Spinal cord (tissue), 10 donors: ENCODE results near the gene PCDHGA12. TPM values are rescaled to one million over a fixed set of nuclear protein-coding genes. Genes with fewer than 3 reads are reported as not detected.
"Not testable (repeated sequence)": the region's sequence is repeated elsewhere in the genome, so short reads cannot be mapped to it uniquely, and the experiment has no call there.

Experiments used
- DNase-seq, 6 donors: peaks; one replicate each; pipeline versions ENCODE4 v3.0.0 to v3.0.0-alpha.2; 2013 to 2015; ENCODE audit warnings: low spot score in 6 of 6, low read depth in 4 of 6
- H3K27ac ChIP-seq: one replicate; pipeline ENCODE4 v1.5.1; 2013; ENCODE audit warnings: low read depth, low read length, control low read depth
- H3K27me3 ChIP-seq: one replicate; pipeline ENCODE4 v1.6.1; 2013; ENCODE audit warnings: low read length; ENCODE audit not compliant: control insufficient read depth, insufficient read depth
- H3K36me3 ChIP-seq: one replicate; pipeline ENCODE4 v1.6.1; 2013; ENCODE audit warnings: low read length; ENCODE audit not compliant: control insufficient read depth, insufficient read depth
- H3K4me1 ChIP-seq: one replicate; pipeline ENCODE4 v1.6.1; 2013; ENCODE audit warnings: low read length; ENCODE audit not compliant: control insufficient read depth, insufficient read depth
- H3K4me3 ChIP-seq: one replicate; pipeline ENCODE4 v1.5.1; 2013; ENCODE audit warnings: low read depth, low read length, control low read depth
- H3K9me3 ChIP-seq: one replicate; pipeline ENCODE4 v1.6.1; 2013; ENCODE audit warnings: low read length; ENCODE audit not compliant: control insufficient read depth, insufficient read depth
- WGBS: methylation state at CpG from one replicate; pipeline ENCODE4 v1.1.5; 2013; ENCODE audit warnings: missing lambda C conversion rate; ENCODE audit not compliant: insufficient coverage; 5-methylcytosine and 5-hydroxymethylcytosine counted together
- polyA plus RNA-seq, 2 donors: library from polyadenylated mRNA; unstranded; fragments of 120-200 nt; gene quantifications; one replicate each; pipeline ENCODE4 v1.2.1, GENCODE V29; 2013; ENCODE audit not compliant: insufficient read length in 2 of 2
- total RNA-seq, 2 donors: library from RNA; depleted of rRNA in 1 of 2; stranded (reverse); fragments of 120-200 nt in 1 of 2; fragments of >200 nt in 1 of 2; gene quantifications; one replicate each; pipeline versions ENCODE4 v1.2.3 to v1.2.4, GENCODE V29; 2013 to 2014
- donor health status: healthy.

Gene PCDHGA12
- total and polyA plus RNA-seq, 4 donors: 8.1 to 10.7 (median 8.4) TPM

DNA sequence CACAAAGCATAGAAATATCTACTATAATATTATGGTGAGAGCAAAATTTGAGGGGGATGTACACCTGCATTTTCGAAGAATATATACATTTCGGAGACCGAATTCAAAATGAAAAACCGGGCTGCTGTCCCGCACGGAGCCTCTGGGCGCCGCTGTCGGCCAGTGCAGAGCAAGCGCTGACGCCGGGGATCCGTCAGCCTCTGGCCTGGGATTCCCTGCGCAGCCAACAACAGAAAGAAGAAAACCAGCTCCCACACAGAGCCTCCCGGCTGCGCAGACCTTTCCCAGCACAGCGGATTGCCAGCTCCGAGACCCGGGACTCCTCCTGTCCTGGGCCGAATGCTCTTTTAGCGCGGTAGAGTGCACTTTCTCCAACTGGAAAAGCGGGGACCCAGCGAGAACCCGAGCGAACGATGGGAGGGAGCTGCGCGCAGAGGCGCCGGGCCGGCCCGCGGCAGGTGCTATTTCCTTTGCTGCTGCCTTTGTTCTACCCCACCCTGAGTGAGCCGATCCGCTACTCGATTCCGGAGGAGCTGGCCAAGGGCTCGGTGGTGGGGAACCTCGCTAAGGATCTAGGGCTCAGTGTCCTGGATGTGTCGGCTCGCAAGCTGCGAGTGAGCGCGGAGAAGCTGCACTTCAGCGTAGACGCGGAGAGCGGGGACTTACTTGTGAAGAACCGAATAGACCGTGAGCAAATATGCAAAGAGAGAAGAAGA lies 22.4 kb upstream of the PCDHGA12 start, which contains the start of gene PCDHGB6:
TSS of gene PCDHGB6 (plus strand) at position 232 of the 716 bp plus-strand sequence. CDS start at position 414, 182 bp downstream.
- H3K4me3 ChIP-seq: peak within 1 kb of the TSS; percentile 27
- DNase-seq: peak in 2 of 6 donors; percentile 55 to 76

DNA sequence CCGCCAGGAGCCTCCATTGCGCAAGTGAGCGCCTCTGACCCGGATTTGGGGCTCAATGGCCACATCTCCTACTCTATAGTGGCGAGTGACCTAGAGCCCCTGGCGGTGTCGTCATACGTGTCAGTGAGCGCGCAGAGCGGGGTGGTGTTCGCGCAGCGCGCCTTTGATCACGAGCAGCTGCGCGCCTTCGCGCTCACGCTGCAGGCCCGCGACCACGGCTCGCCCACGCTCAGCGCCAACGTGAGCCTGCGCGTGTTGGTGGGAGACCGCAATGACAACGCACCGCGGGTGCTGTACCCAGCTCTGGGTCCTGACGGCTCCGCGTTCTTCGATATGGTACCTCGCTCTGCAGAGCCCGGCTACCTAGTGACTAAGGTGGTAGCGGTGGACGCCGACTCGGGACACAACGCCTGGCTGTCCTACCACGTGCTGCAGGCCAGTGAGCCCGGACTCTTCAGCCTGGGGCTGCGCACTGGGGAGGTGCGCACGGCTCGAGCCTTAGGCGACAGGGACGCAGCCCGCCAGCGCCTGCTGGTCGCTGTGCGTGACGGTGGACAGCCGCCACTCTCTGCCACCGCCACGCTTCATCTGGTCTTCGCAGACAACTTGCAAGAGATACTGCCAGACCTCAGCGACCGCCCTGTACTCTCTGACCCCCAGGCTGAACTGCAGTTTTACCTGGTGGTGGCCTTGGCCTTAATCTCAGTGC lies 20.6 kb upstream of the PCDHGA12 start:
- Histone ChIP-seq H3K36me3 (peaks cover 24% of the 10 kb centered on the region), H3K9me3 (peaks cover 56% of the 10 kb centered on the region), H3K27me3 (peaks cover 2% of the 10 kb centered on the region), H3K27ac (no peak overlapping the region), H3K4me1 (peaks cover 21% of the 10 kb centered on the region), H3K4me3 (no peak overlapping the region)
- WGBS: 16% methylated on average over 64 of the region's 64 CpGs
- no peak for DNase-seq

More for the DNA sequence above, 22.4 kb upstream of the PCDHGA12 start, which contains the start of gene PCDHGB6:
- H3K27me3 ChIP-seq, H3K27ac ChIP-seq: not testable (repeated sequence)
- H3K36me3 ChIP-seq: peaks cover 23% of the 10 kb centered on the region
- H3K4me1 ChIP-seq: peaks cover 18% of the 10 kb centered on the region
- peaks cover 53% of the 10 kb centered on the region for H3K9me3 ChIP-seq
- 4% methylated on average over 46 of the region's 51 CpGs for WGBS

DNA sequence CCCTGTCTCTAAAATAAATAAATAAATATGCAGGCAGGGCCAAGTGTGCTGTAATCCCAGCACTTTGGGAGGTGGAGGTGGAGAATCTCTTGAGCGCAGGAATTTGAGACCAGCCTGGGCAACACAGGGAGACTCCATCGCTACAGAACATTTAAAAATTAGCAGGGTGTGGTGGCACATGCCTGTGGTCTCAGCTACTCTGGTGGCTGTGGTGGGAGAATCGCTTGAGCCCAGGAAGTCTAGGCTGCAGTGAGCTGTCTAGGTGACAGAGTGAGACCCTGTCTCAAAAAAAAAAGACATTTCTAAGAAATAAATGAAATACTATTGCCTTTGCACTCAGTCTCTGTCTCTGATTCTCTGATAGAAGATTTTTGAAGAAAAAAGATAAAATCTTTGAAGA lies 18.7 kb upstream of the PCDHGA12 start:
- Histone ChIP-seq H3K4me3 (no peak overlapping the region), H3K9me3 (peaks cover 60% of the 10 kb centered on the region), H3K27me3 (peaks cover 2% of the 10 kb centered on the region), H3K27ac (no peak overlapping the region), H3K4me1 (peaks cover 18% of the 10 kb centered on the region), H3K36me3 (peaks cover 21% of the 10 kb centered on the region)
- WGBS: 54% methylated on average over 2 of the region's 3 CpGs
- no peak for DNase-seq

DNA sequence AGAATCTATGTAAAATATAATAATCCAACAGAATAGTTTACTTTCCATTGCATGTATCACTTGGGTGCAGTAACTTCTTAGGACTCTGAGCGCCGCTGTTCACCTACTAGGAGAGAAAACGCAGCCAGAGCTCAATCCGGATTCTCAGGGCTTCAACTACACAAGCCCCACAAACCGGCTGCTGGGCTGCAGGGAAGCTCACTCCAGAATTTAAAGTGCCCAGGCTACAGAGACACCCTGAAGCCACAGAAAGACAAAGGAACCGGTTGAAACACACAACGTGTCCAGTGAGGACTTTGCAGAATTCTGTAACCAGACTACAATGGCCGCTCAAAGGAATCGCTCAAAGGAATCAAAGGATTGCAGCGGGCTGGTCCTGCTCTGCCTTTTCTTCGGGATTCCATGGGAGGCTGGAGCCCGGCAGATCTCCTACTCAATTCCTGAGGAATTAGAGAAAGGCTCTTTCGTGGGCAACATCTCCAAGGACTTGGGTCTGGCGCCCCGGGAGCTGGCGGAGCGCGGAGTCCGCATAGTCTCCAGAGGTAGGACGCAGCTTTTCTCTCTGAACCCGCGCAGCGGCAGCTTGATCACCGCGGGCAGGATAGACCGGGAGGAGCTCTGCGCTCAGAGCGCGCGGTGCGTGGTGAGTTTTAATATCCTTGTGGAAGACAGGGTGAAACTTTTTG lies 17.3 kb upstream of the PCDHGA12 start, which contains the start of gene PCDHGA10:
TSS of gene PCDHGA10 (plus strand) at position 134 of the 686 bp plus-strand sequence. CDS start at position 323, 189 bp downstream.
- peaks cover 2% of the 10 kb centered on the region for H3K27me3 ChIP-seq
- peaks cover 60% of the 10 kb centered on the region for H3K9me3 ChIP-seq
- WGBS: 15% methylated on average over 30 of the region's 31 CpGs

DNA sequence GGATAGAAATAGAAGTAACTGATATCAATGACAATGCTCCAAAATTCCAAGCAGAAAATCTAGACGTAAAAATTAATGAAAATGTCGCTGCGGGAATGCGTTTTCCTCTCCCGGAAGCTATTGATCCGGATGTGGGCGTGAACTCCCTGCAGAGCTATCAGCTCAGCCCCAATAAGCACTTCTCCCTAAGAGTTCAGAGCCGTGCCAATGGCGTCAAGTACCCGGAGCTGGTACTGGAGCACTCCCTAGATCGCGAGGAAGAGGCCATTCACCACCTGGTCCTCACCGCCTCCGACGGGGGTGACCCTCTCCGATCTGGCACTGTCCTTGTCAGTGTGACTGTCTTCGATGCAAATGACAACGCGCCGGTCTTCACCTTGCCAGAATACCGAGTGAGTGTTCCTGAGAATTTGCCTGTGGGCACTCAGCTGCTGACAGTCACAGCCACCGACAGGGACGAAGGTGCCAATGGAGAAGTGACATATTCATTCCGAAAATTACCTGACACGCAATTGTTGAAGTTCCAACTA lies 16.7 kb upstream of the PCDHGA12 start:
- H3K27ac ChIP-seq: no peak overlapping the region
- peaks cover 21% of the 10 kb centered on the region for H3K36me3 ChIP-seq
- DNase-seq: peak in 1 of 6 donors; percentile 4
- WGBS: 19% methylated on average over 21 of the region's 25 CpGs
- no peak overlapping the region for H3K4me3 ChIP-seq
- H3K9me3 ChIP-seq: peaks cover 61% of the 10 kb centered on the region
- peaks cover 14% of the 10 kb centered on the region for H3K4me1 ChIP-seq
- peaks cover 2% of the 10 kb centered on the region for H3K27me3 ChIP-seq

More for the DNA sequence above, 17.3 kb upstream of the PCDHGA12 start, which contains the start of gene PCDHGA10:
- no peak within 1 kb of the TSS for H3K27ac ChIP-seq
- DNase-seq: peak in 2 of 6 donors; percentile 57 to 73
- H3K4me1 ChIP-seq: peaks cover 14% of the 10 kb centered on the region
- H3K4me3 ChIP-seq: peak within 1 kb of the TSS; percentile 11
- peaks cover 23% of the 10 kb centered on the region for H3K36me3 ChIP-seq

DNA sequence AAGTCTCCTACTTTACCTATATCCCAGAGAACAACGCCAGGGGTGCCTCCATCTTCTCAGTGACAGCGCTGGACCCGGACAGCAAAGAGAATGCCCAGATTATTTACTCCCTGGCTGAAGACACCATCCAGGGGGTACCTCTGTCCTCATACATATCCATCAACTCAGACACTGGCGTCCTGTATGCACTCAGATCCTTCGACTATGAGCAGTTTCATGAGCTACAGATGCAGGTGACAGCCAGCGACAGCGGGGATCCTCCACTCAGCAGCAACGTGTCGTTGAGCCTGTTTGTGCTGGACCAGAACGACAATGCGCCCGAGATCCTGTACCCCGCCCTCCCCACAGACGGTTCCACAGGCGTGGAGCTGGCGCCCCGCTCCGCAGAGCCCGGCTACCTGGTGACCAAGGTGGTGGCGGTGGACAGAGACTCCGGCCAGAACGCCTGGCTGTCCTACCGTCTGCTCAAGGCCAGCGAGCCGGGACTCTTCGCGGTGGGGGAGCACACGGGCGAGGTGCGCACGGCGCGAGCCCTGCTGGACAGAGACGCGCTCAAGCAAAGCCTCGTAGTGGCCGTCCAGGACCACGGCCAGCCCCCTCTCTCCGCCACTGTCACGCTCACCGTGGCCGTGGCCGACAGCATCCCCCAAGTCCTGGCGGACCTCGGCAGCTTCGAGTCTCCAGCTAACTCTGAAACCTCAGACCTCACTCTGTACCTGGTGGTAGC lies 15.6 kb upstream of the PCDHGA12 start:
- H3K27ac ChIP-seq, H3K27me3 ChIP-seq, H3K4me3 ChIP-seq, DNase-seq: not testable (repeated sequence)
- Histone ChIP-seq H3K36me3 (peaks cover 28% of the 10 kb centered on the region), H3K9me3 (peaks cover 63% of the 10 kb centered on the region), H3K4me1 (peaks cover 13% of the 10 kb centered on the region)
- 22% methylated on average over 38 of the region's 46 CpGs for WGBS

DNA sequence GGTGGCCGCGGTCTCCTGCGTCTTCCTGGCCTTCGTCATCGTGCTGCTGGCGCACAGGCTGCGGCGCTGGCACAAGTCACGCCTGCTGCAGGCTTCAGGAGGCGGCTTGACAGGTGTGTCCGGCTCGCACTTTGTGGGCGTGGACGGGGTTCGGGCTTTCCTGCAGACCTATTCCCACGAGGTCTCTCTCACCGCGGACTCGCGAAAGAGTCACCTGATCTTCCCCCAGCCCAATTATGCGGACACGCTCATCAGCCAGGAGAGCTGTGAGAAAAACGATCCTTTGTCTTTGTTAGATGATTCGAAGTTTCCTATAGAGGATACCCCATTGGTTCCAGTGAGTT lies 15.1 kb upstream of the PCDHGA12 start:
- peaks cover 63% of the 10 kb centered on the region for H3K9me3 ChIP-seq
- H3K4me3 ChIP-seq, H3K27ac ChIP-seq, H3K27me3 ChIP-seq, H3K4me1 ChIP-seq, DNase-seq: not testable (repeated sequence)
- 20% methylated on average over 16 of the region's 24 CpGs for WGBS
- H3K36me3 ChIP-seq: peaks cover 26% of the 10 kb centered on the region

DNA sequence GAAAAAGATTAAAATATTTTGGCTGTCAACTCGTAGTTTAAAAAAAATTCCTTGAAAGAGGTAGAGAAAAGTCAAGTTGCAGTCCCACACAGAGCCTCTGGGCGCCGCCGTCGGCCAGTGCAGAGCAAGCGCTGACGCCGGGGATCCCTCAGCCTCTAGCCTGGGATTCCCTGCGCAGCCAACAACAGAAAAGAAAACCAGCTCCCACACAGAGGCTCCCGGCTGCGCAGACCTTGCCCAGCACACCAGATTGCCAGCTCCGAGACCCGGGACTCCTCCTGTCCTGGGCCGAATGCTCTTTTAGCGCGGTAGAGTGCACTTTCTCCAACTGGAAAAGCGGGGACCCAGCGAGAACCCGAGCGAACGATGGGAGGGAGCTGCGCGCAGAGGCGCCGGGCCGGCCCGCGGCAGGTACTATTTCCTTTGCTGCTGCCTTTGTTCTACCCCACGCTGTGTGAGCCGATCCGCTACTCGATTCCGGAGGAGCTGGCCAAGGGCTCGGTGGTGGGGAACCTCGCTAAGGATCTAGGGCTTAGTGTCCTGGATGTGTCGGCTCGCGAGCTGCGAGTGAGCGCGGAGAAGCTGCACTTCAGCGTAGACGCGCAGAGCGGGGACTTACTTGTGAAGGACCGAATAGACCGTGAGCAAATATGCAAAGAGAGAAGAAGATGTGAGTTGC lies 12.7 kb upstream of the PCDHGA12 start, which contains the start of gene PCDHGB7:
TSS of gene PCDHGB7 (plus strand) at position 184 of the 679 bp plus-strand sequence. CDS start at position 367, 183 bp downstream.
- H3K4me3 ChIP-seq: peak within 1 kb of the TSS; percentile 32
- H3K36me3 ChIP-seq: peaks cover 29% of the 10 kb centered on the region
- H3K4me1 ChIP-seq: peaks cover 19% of the 10 kb centered on the region
- not testable (repeated sequence) for H3K27me3 ChIP-seq
- DNase-seq: peak in 2 of 6 donors; percentile 73 to 78
- WGBS: 9% methylated on average over 36 of the region's 47 CpGs
- peaks cover 73% of the 10 kb centered on the region for H3K9me3 ChIP-seq
- H3K27ac ChIP-seq: peak within 1 kb of the TSS; percentile 57
